ENCODE results near the gene PAF1.
"Not testable (repeated sequence)": the region's sequence is repeated elsewhere in the genome, so short reads cannot be mapped to it uniquely, and the experiment has no call there.

Gene PAF1

DNA sequence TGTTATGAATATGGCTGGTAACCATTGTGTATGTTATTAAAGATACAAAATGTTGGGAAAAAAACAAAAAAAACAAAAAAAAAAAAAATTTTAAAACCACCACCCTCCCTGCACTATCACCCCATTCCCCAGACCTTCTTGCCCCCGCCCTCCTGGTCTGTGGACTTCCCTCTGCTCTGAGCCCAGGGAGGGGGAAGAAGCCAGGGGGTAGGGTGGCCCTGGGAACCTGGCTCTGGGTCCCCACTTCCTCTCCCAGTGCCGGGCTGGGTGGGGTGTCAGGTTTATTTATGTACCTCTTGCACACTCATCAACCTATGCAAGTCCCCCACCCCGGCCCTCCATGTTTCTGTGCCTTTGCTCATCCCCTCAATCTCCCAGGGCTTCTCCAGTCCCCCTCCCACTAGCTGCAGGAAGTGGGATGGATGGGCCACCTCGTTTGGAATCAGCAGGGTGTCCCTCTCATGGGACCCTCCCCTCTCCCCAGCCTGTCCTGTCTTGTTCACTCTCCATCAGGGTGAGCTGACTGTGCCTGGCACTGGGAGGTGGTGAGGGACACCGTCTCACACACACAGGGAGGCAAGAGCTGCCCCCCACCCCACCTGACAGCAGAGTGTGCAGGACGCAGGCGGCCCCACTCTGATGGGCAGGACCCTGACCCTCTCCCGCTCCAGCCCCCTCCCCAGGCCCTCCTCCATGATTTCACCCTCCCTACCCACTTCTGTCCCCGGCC lies 5.9 kb downstream of the PAF1 start:
- in situ Hi-C loops (cut with MboI; ENCODE audit: low sequenced_read_pairs), result no loop called here

GRCh38 chr19:39382991-39383828 lies 7.7 kb downstream of the PAF1 start:
- in situ Hi-C loops (cut with MboI; ENCODE audit: low sequenced_read_pairs), result no loop called here

DNA sequence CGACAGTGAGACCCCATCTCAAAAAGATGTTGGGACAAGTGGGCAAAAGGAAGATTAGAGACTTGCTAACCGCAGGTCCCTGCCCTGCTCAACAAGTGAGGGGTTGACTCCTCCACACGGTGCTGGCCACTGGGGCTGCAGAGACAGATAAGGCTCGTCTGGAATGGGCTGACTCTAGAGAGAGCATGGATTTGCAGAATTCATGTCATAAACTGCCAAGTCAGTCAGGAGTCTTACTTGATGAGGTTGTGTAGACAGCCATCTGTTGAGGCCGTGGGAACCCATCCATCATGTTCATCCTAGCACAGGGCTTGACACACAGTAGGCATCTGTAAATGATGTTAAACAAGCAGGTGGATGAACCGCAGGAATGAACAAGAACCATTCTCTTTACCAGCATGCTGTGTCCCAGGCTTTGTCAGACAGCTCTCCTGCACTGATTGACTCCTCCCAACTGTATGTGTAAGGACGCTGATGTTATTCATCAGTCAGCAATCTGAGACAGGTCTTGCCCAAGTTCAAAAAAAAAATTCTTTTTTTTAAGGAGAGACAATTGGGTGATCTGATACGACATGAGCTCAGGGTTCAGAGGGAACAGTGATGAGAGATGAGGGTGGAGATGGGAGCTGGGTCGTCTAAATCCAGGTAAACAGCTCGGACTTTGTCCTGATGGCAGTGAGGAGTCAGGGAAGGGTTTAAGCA lies 8.8 kb downstream of the PAF1 start:
- in situ Hi-C loops (cut with MboI; ENCODE audit: low sequenced_read_pairs), result no loop called here

DNA sequence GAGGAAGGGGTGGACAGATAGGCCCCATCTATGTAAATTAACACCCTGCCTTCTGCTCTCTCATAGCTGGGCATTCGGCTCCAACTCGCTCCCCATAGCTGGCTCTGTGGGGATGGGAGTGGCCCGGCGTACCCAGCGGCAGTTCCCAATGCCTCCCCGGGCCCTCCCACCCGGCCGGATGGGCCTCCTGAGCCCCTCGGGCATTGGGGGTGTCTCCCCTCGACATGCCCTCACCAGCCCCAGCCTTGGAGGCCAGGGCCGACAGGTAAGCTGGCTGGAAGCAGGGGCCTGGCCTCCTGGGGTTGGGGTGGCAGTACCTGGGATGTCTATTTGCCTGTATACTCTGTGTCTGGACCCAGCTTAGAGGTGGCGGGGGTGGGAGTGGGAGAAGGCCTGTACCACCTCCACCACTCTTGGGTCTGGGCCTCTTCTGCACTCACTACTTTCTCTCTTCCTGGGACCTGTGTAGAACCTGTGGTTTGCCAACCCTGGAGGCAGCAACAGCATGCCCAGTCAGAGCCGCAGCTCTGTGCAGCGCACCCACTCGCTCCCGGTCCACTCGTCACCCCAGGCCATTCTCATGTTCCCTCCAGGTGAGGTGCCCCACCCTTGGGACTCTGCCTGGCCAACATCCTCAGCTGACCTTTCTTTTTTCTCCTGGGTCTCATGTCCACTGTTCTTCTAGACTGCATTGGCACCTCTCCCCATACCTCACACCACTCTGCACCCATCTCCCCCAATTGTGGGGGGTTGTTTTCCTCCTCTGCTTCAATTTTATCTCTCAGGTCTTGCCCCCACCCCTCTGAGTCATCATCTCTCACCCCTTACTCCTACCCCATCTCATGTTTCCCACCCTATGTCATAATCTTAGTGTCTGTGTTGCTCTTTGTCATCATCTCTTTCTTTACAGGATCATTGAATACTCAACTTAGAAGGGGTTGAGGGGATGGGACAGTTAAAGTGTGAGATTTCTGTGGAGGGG lies 10.1 kb downstream of the PAF1 start:
- in situ Hi-C loops (cut with MboI; ENCODE audit: low sequenced_read_pairs), result no loop called here

GRCh38 chr19:39379865-39380396 lies 11.0 kb downstream of the PAF1 start:
- in situ Hi-C loops (cut with MboI; ENCODE audit: low sequenced_read_pairs), result no loop called here

- in situ Hi-C loops (cut with MboI; ENCODE audit: low sequenced_read_pairs), result not testable (repeated sequence)
Observed at GRCh38 chr19:39379366-39379765, 11.5 kb downstream of the PAF1 start.

- in situ Hi-C loops (cut with MboI; ENCODE audit: low sequenced_read_pairs), result no loop called here
Observed at GRCh38 chr19:39377373-39378362, 13.2 kb downstream of the PAF1 start.

DNA sequence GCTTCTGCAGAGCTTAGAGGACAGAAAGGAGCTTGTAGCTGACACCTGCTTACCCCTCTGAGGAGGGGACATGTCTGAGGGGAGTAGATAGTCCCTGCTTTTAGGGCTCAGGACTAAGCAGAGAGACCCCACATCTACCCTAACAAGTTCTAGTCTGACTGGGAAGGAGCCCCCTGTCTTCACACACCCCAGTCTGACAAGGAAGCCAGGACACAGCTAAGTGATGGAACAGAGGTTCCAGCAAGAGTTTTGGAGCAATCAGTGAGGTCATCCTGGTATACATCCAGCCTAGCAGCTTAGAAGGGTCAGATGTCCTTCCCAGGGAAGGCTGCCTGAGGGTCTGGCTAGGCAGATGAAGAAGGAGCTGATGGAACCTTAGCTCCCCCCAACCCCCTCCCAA lies 15.0 kb downstream of the PAF1 start:
- in situ Hi-C loops (cut with MboI; ENCODE audit: low sequenced_read_pairs), result no loop called here

GRCh38 chr19:39372941-39373340 lies 18.0 kb downstream of the PAF1 start:
- in situ Hi-C loops (cut with MboI; ENCODE audit: low sequenced_read_pairs), result no loop called here

GRCh38 chr19:39372047-39372802 lies 18.7 kb downstream of the PAF1 start:
- in situ Hi-C loops (cut with MboI; ENCODE audit: low sequenced_read_pairs), result no loop called here

DNA sequence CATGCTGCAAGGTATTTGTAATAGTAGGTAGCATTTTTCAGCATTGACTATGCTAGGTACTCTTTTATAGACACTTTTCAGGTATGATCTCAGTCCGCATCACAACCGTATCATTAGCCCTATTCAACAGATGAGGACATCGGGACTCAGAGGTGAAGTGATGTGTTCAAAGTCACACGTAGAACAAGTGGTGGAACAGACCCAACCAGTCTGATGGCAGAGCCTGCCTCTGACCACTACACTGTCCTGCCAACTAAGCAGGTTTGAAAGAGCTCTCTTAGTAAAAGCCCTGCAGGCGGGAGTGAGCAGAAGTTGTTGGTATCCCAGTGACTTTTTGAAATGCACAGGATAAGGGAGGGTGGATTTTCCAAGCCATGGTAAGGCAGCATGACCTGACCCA lies 20.2 kb downstream of the PAF1 start:
- in situ Hi-C loops (cut with MboI; ENCODE audit: low sequenced_read_pairs), result no loop called here

DNA sequence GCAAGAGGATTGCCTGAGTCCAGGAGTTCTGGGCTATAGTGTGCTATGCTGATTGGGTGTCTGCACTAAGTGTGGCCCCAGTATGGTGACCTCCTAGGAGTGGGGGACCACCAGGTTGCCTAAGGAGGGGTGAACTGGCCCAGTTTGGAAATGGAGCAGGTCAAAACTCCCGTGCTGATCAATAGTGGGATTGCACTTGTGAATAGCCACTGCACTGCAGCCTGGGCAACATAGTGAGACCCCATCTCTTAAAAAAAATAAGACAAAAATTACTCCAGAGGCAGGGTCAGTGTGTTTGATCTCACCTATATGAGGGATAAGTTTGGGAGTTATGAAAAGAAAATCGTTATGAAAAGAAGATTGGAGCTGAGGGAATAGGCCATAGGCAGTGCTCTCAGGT lies 21.7 kb downstream of the PAF1 start:
- in situ Hi-C loops (cut with MboI; ENCODE audit: low sequenced_read_pairs), result no loop called here

- in situ Hi-C loops (cut with MboI; ENCODE audit: low sequenced_read_pairs), result no loop called here
Observed at GRCh38 chr19:39365531-39365930, 25.4 kb downstream of the PAF1 start.

- in situ Hi-C loops (cut with MboI; ENCODE audit: low sequenced_read_pairs), result no loop called here
Observed at GRCh38 chr19:39363901-39364457, 26.9 kb downstream of the PAF1 start.

DNA sequence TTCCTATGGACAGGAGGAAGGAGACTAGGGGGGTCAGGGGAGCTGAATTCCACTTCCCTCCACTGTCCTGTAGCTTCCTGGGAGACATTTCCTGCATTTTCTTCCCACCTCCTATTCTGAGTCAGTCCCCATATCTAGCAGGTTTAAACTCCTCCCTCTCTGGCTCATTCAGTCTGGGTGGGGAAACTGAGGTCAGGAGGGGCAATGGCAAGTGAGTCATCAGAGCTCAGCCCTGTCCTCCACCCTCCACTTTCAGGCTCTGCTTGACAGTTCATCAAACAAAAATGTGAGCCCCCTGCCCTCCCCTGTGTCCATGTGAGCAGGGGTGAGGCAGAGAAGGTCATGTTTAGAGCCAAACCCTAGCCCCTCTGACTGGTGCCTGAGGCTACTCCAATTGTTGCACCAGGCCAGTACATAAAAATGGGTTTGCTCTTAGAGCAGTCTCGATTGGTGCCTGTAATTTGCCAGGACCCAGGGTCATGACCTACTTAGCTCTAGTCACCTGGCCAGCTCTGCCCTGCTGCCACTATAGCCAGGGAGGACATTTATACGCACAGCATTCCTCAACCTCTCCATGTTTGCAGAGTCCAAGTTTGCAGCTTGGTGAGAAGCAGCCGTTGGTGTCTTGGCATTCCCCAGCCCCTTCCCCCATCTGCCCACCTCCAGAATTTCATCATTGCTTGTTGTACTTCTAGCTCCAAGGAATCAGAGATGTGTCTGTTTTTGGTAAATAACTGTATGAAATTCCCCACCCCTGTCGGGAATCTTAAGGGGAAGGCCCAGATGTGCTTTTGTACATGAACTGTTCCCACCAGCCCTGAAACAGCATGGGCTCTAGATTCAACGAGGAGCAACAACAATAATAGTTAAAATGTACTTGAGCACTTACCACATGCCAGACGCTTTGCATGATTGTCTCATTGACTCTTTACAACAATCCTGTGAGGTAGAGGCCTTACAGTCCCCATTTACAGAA lies 27.9 kb downstream of the PAF1 start:
- in situ Hi-C loops (cut with MboI; ENCODE audit: low sequenced_read_pairs), result no loop called here

DNA sequence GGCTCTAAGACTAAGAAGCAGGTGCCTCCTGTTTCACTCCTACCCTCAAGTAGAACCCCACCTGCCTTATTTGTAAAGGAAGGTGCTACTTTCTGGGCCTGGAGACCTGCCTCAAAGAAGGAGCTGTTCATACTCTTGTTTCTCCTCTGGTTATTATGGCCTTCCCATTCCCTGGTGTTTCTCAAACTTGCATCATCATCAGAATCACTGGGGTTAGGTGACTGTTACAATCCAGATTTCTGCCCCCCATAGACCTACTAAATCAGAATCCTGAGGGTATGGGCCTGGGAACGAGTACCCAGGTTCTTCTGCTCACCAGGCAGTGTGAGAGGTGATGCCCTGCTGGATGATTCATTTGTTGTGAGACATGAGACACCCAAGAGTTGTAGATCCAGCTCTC lies 30.3 kb downstream of the PAF1 start:
- in situ Hi-C loops (cut with MboI; ENCODE audit: low sequenced_read_pairs), result no loop called here

GRCh38 chr19:39359026-39359425 lies 31.9 kb downstream of the PAF1 start:
- in situ Hi-C loops (cut with MboI; ENCODE audit: low sequenced_read_pairs), result no loop called here

All from HL-60/S4 treated with phorbol 12-myristate 13-acetate at 8.2 ng/mL for 4 days and 3 days (cell line).